ENCODE data around the gene LHFPL3. TPM values are rescaled to one million over a fixed set of nuclear protein-coding genes. Genes with fewer than 3 reads are reported as not detected.

The LHFPL3 gene
- total RNA-seq, 1 experiment from 2014 or later: not detected

DNA sequence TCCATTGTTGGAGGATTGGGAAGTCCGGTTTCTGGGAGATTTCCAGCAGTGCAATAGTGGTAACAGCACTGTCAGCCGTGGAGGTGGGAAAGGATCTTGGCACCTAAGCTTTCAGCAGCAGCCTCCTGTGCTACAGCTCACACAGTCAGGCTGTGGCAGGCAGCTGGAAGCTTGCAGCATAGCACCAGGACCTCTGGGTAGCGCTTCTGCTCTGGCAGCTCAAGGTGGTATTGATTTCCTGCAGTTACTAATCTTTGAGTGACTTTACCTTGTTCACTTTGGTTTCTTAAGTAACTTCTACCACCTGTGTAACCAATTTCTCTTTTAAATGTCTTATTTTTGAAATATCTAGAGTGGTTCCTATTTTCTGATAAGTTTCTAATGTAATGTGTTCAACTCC, 130.5 kb downstream of the LHFPL3 start:
- no peak overlapping the region for H3K27ac ChIP-seq (ENCODE audit: low read length)
- no peaks in the 10 kb centered on the region for H3K9me3 ChIP-seq (ENCODE audit: low read length)
- no peaks in the 10 kb centered on the region for H3K27me3 ChIP-seq (ENCODE audit: low read length)
- DNase-seq: no peak
- H3K4me3 ChIP-seq (ENCODE audit: low read length): no peak overlapping the region
- H3K4me1 ChIP-seq (ENCODE audit: low read length): no peaks in the 10 kb centered on the region
- H3K79me2 ChIP-seq (ENCODE audit: low read length): no peaks in the 10 kb centered on the region
- no peaks in the 10 kb centered on the region for H4K20me1 ChIP-seq (ENCODE audit: insufficient read depth, low read depth, low read length)
- H3K4me2 ChIP-seq (ENCODE audit: low read depth, low read length, poor library complexity, severe bottlenecking): no peak overlapping the region
- H3K9me2 ChIP-seq (replicated peaks; ENCODE audit: insufficient read depth, low read length): no peaks in the 10 kb centered on the region
- no peak overlapping the region for H2AFZ ChIP-seq (ENCODE audit: low read length)
- no peak overlapping the region for H3K9ac ChIP-seq (ENCODE audit: low read length)
- no peaks in the 10 kb centered on the region for H3K36me3 ChIP-seq (ENCODE audit: insufficient read depth, low read length)

DNA sequence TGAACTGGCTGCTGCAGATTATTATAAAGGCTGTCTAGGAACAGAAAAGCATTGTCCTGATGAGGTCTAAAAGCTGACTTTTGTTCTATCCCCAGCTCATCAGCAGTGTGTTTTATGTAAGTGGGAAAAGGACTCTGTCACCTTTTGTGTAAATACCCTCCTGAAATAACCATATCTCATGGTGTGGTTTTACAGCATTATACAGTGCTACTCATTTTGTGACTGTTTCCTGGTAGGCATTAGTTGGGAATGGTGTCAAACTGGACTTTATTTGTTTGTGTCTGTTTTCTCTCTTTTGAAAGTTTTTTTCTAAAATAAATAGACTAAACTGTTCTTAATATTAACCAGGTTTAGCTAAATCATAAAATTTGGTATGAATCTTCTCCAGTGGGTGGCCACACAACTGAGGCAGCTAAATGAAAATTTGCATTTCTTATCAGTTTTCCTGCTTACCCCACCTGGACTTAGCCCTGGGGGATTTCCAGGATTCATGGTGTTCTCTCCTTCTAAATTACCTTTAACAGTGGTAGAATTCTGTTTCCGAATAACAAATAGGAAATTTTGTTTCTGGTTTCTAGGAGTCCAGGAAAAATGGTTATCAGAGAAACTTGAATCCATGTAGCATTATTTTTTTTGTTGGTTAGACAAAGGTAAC, 140.9 kb downstream of the LHFPL3 start:
- no peak overlapping the region for H3K27ac ChIP-seq (ENCODE audit: low read length)
- DNase-seq: no peak
- no peaks in the 10 kb centered on the region for H3K4me1 ChIP-seq (ENCODE audit: low read length)
- no peaks in the 10 kb centered on the region for H3K27me3 ChIP-seq (ENCODE audit: low read length)
- no peaks in the 10 kb centered on the region for H3K79me2 ChIP-seq (ENCODE audit: low read length)
- H3K9ac ChIP-seq (ENCODE audit: low read length): no peak overlapping the region
- H3K4me3 ChIP-seq (ENCODE audit: low read length): no peak overlapping the region
- H3K36me3 ChIP-seq (ENCODE audit: insufficient read depth, low read length): no peaks in the 10 kb centered on the region
- H3K9me3 ChIP-seq (ENCODE audit: low read length): no peaks in the 10 kb centered on the region
- no peaks in the 10 kb centered on the region for H3K9me2 ChIP-seq (replicated peaks; ENCODE audit: insufficient read depth, low read length)
- no peaks in the 10 kb centered on the region for H4K20me1 ChIP-seq (ENCODE audit: insufficient read depth, low read depth, low read length)
- no peak overlapping the region for H3K4me2 ChIP-seq (ENCODE audit: low read depth, low read length, poor library complexity, severe bottlenecking)
- H2AFZ ChIP-seq (ENCODE audit: low read length): no peak overlapping the region

DNA sequence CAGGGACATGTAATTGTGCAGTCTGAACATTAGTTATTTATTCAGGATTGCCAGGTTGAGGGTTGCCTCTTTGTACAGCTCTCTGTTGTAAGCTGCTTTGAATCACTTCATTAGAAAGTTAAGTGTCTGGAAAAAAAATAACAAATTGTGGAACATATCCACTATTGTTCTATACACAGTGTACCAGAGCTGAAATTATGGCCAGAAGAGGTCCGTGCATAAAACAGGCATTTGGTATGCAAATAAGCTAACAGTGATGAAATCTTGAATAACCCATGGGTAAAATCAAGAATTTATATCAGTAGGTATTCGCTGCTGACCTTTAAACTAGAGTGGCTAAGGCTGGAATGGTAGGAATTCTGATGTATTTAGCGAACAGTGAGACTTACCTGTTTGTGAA, 152.1 kb downstream of the LHFPL3 start:
- Histone ChIP-seq H3K27ac (ENCODE audit: low read length) (no peak overlapping the region), H3K36me3 (ENCODE audit: insufficient read depth, low read length) (no peaks in the 10 kb centered on the region), H3K27me3 (ENCODE audit: low read length) (no peaks in the 10 kb centered on the region), H3K9ac (ENCODE audit: low read length) (no peak overlapping the region), H3K79me2 (ENCODE audit: low read length) (no peaks in the 10 kb centered on the region), H4K20me1 (ENCODE audit: insufficient read depth, low read depth, low read length) (no peaks in the 10 kb centered on the region; the same call in 1 of the 2 replicates), H3K4me2 (ENCODE audit: low read depth, low read length, poor library complexity, severe bottlenecking) (no peak overlapping the region), H3K9me3 (ENCODE audit: low read length) (no peaks in the 10 kb centered on the region), H3K4me3 (ENCODE audit: low read length) (no peak overlapping the region), H2AFZ (ENCODE audit: low read length) (no peak overlapping the region), H3K4me1 (ENCODE audit: low read length) (no peaks in the 10 kb centered on the region), H3K9me2 (replicated peaks; ENCODE audit: insufficient read depth, low read length) (no peaks in the 10 kb centered on the region)
- DNase-seq: no peak

DNA sequence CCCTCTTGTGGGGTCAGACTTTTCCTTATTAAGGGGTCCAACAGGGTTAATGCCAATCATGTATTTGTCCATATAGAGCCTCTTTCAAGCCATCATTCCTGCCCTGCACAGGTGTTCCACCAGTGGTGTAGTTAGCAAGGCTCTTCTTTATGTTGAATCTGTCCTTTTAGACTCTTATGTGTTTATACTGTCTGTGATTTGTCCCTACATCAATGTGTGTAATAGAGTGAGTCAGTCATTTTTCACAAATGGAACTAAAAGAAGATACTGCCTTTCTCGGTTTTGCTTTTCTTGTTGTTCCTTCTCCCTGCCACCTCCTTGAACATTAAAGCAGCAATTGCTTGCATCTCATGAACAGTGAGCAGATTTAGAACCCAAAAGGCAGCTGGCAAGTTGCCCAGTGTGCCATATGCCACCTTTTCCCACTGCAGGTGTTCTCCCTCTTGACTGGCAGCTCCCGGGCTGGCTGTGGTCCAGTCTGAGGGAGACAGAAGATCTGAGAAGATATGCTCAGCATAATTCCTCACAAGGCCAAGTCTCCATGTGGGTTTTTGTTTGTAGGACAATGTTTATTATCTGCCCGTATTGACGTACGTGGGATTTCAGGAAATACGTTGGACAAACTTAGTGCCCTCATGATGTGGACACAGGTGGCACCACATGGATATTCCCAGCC, 154.1 kb downstream of the LHFPL3 start:
- H3K4me1 ChIP-seq (ENCODE audit: low read length): no peaks in the 10 kb centered on the region
- DNase-seq: no peak
- H3K4me3 ChIP-seq (ENCODE audit: low read length): no peak overlapping the region
- no peak overlapping the region for H3K4me2 ChIP-seq (ENCODE audit: low read depth, low read length, poor library complexity, severe bottlenecking)
- no peaks in the 10 kb centered on the region; the same call in 1 of the 2 replicates for H4K20me1 ChIP-seq (ENCODE audit: insufficient read depth, low read depth, low read length)
- no peak overlapping the region for H3K27ac ChIP-seq (ENCODE audit: low read length)
- H3K9ac ChIP-seq (ENCODE audit: low read length): no peak overlapping the region
- no peak overlapping the region for H2AFZ ChIP-seq (ENCODE audit: low read length)
- no peaks in the 10 kb centered on the region for H3K9me2 ChIP-seq (replicated peaks; ENCODE audit: insufficient read depth, low read length)
- no peaks in the 10 kb centered on the region for H3K79me2 ChIP-seq (ENCODE audit: low read length)
- H3K36me3 ChIP-seq (ENCODE audit: insufficient read depth, low read length): no peaks in the 10 kb centered on the region
- H3K9me3 ChIP-seq (ENCODE audit: low read length): no peaks in the 10 kb centered on the region
- H3K27me3 ChIP-seq (ENCODE audit: low read length): no peaks in the 10 kb centered on the region

DNA sequence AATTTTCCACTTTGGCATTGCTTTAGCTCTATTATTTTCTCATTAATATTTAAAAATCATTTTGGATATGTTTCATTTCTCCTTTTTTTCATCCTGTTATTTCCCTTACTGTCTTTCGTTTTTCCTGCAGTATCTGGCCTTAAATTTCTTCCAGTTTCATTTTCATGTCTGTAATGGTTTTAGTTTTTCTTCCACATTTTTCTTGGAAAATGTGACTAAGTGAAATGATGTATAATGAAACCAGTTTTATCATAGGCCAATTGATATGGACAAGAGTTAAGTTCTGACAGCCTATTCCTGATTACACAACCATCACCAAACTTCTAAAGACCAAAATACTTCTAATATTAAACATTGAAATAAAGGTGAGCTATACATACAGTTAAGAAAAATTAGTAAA, 158.5 kb downstream of the LHFPL3 start:
- H3K36me3 ChIP-seq (ENCODE audit: insufficient read depth, low read length): no peaks in the 10 kb centered on the region
- H3K9ac ChIP-seq (ENCODE audit: low read length): no peak overlapping the region
- no peaks in the 10 kb centered on the region for H3K27me3 ChIP-seq (ENCODE audit: low read length)
- no peaks in the 10 kb centered on the region for H3K9me3 ChIP-seq (ENCODE audit: low read length)
- no peak overlapping the region for H3K4me2 ChIP-seq (ENCODE audit: low read depth, low read length, poor library complexity, severe bottlenecking)
- no peaks in the 10 kb centered on the region for H3K79me2 ChIP-seq (ENCODE audit: low read length)
- no peaks in the 10 kb centered on the region for H3K9me2 ChIP-seq (replicated peaks; ENCODE audit: insufficient read depth, low read length)
- no peak overlapping the region for H3K27ac ChIP-seq (ENCODE audit: low read length)
- H3K4me3 ChIP-seq (ENCODE audit: low read length): no peak overlapping the region
- no peaks in the 10 kb centered on the region for H3K4me1 ChIP-seq (ENCODE audit: low read length)
- H2AFZ ChIP-seq (ENCODE audit: low read length): no peak overlapping the region
- DNase-seq: no peak
- no peaks in the 10 kb centered on the region; the same call in 1 of the 2 replicates for H4K20me1 ChIP-seq (ENCODE audit: insufficient read depth, low read depth, low read length)

DNA sequence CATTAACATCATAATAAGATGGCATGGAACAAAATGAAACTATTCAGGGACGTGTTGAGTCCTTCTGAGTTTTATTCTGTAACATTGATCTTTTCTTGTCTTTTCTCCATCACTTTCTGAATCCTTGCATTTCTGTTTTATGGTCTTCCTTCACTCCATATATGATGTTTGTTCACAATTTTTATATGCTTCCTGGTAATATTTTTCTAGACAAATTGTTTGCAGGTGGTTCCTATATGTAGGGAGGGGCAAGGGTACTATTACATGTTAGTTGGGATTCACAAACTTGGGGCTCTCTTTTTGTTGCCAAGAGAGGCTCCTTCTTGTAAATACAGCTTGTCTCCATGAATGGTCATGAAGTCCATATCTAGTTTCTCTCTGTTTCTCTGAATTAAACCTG, 159.2 kb downstream of the LHFPL3 start:
- Histone ChIP-seq H4K20me1 (ENCODE audit: insufficient read depth, low read depth, low read length) (no peaks in the 10 kb centered on the region; the same call in 1 of the 2 replicates), H3K4me1 (ENCODE audit: low read length) (no peaks in the 10 kb centered on the region), H3K9me2 (replicated peaks; ENCODE audit: insufficient read depth, low read length) (no peaks in the 10 kb centered on the region), H3K79me2 (ENCODE audit: low read length) (no peaks in the 10 kb centered on the region), H3K4me3 (ENCODE audit: low read length) (no peak overlapping the region), H3K4me2 (ENCODE audit: low read depth, low read length, poor library complexity, severe bottlenecking) (no peak overlapping the region), H2AFZ (ENCODE audit: low read length) (no peak overlapping the region), H3K36me3 (ENCODE audit: insufficient read depth, low read length) (no peaks in the 10 kb centered on the region), H3K27ac (ENCODE audit: low read length) (no peak overlapping the region), H3K9me3 (ENCODE audit: low read length) (no peaks in the 10 kb centered on the region), H3K9ac (ENCODE audit: low read length) (no peak overlapping the region), H3K27me3 (ENCODE audit: low read length) (no peaks in the 10 kb centered on the region)
- DNase-seq: no peak

DNA sequence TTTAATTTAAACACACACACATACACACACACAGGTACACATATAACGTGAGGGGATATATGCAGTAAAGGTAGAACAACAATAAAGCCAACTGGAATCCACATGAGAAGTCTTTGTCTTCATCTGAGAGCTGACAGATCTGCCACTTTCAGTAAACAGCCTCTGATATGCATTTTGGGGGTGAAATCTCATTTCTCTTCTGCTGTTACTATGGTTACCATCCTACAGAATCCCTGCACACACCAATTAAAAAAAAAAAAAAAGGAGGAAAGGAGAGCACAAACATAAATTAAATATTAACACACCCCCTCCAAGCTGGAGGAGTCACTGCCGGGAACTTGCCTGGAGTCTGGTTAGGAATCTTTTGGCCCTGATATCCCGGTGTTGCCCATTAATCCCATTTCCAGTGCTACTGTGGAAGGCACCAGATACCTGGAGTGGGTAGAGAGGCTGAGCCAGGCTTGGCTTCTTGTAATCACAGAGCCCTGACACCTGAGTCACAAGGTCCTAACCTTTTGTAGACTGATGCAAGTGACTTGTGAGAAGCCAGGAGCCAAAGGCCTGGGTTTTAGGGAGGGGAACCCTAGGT, 169.1 kb downstream of the LHFPL3 start:
- Histone ChIP-seq H3K27ac (ENCODE audit: low read length) (no peak overlapping the region), H3K27me3 (ENCODE audit: low read length) (no peaks in the 10 kb centered on the region), H3K4me2 (ENCODE audit: low read depth, low read length, poor library complexity, severe bottlenecking) (no peak overlapping the region), H3K4me1 (ENCODE audit: low read length) (no peaks in the 10 kb centered on the region), H3K36me3 (ENCODE audit: insufficient read depth, low read length) (no peaks in the 10 kb centered on the region), H3K79me2 (ENCODE audit: low read length) (no peaks in the 10 kb centered on the region), H4K20me1 (ENCODE audit: insufficient read depth, low read depth, low read length) (no peaks in the 10 kb centered on the region), H3K4me3 (ENCODE audit: low read length) (no peak overlapping the region), H3K9ac (ENCODE audit: low read length) (no peak overlapping the region), H2AFZ (ENCODE audit: low read length) (no peak overlapping the region), H3K9me3 (ENCODE audit: low read length) (no peaks in the 10 kb centered on the region), H3K9me2 (replicated peaks; ENCODE audit: insufficient read depth, low read length) (no peaks in the 10 kb centered on the region)
- no peak for DNase-seq

DNA sequence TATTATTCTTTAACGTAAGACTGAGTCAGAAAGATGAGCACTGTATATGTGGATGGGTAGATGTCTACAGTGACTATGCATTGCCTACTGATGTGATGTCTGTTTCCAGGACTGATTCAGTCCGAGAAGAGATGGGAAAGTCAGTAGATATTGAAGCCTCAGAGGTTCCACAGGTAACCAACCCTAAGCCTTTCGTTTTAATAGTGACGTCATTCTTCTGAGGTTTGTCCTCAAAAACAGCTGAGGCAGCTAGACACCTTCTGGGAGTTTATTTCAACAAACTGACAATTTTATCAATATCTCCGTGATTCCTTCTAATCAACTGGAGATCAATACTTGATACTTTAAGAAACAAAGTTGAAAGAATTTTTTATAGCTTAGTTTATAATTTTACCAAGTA, 171.6 kb downstream of the LHFPL3 start:
- no peak overlapping the region for H3K4me2 ChIP-seq (ENCODE audit: low read depth, low read length, poor library complexity, severe bottlenecking)
- no peaks in the 10 kb centered on the region for H3K27me3 ChIP-seq (ENCODE audit: low read length)
- DNase-seq: no peak
- H3K4me3 ChIP-seq (ENCODE audit: low read length): no peak overlapping the region
- H2AFZ ChIP-seq (ENCODE audit: low read length): no peak overlapping the region
- H4K20me1 ChIP-seq (ENCODE audit: insufficient read depth, low read depth, low read length): no peaks in the 10 kb centered on the region
- no peaks in the 10 kb centered on the region for H3K79me2 ChIP-seq (ENCODE audit: low read length)
- no peak overlapping the region for H3K27ac ChIP-seq (ENCODE audit: low read length)
- no peak overlapping the region for H3K9ac ChIP-seq (ENCODE audit: low read length)
- H3K9me2 ChIP-seq (replicated peaks; ENCODE audit: insufficient read depth, low read length): no peaks in the 10 kb centered on the region
- no peaks in the 10 kb centered on the region for H3K36me3 ChIP-seq (ENCODE audit: insufficient read depth, low read length)
- H3K9me3 ChIP-seq (ENCODE audit: low read length): no peaks in the 10 kb centered on the region
- H3K4me1 ChIP-seq (ENCODE audit: low read length): no peaks in the 10 kb centered on the region
